ENCODE measurements around the gene ANXA8L1. TPM values are rescaled to one million over a fixed set of nuclear protein-coding genes. Genes with fewer than 3 reads are reported as not detected.
"Not testable (repeated sequence)": the region's sequence is repeated elsewhere in the genome, so short reads cannot be mapped to it uniquely, and the experiment has no call there.

ANXA8L1 gene
- total and polyA plus RNA-seq, 2 donors (not counting 1 experiment from before 2014, with no cell fraction given), result 0.05 TPM; not detected in 1

DNA sequence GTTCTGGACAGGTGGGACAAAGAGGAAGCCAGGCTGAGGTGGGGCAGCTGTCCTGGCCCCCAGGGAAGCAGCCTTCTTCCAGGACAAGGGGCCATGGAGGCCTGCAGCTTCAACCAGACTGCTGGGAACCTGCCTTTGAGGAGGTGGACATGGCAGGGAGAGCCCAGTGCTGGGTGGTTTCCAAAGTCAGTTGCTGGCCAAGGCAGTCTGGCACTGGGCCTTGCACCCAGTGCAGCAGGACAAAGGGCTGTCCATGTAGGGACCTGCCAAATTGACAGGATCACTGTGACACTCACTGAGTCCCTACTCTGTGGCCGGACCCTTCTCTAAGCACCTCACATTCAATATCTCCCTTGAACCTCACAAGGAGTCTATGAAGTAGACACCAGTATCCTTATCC lies 1.4 kb downstream of the ANXA8L1 start:
- H3K9me3 ChIP-seq (ENCODE audit: control insufficient read depth, insufficient read depth, low read depth, low read length); H3K79me2 ChIP-seq (ENCODE audit: control insufficient read depth, insufficient read depth, low read length); H4K20me1 ChIP-seq (ENCODE audit: control insufficient read depth, extremely low read depth, insufficient read depth, low read length); H3K27me3 ChIP-seq (ENCODE audit: control insufficient read depth, insufficient read depth, low read length); H3K4me2 ChIP-seq (ENCODE audit: extremely low read depth, insufficient read depth, low read length); H2AFZ ChIP-seq (ENCODE audit: low read length); DNase-seq (ENCODE audit: low read depth in 2 of 2); H3K4me1 ChIP-seq (ENCODE audit: control insufficient read depth, extremely low read depth, insufficient read depth, low read length); H3K27ac ChIP-seq (ENCODE audit: insufficient read depth, low read length); H3K4me3 ChIP-seq (replicated peaks in 1 of 4; ENCODE audit: control extremely low read depth in 1 of 4, insufficient read depth in 1 of 4, low read depth in 3 of 4, low read length in 4 of 4); H3K9ac ChIP-seq (ENCODE audit: insufficient read depth, low read length); H3K36me3 ChIP-seq (ENCODE audit: control insufficient read depth, insufficient read depth, low read length): not testable (repeated sequence)

GRCh38 chr10:46377651-46378050 lies 2.1 kb downstream of the ANXA8L1 start:
- H3K27me3 ChIP-seq (ENCODE audit: control insufficient read depth, insufficient read depth, low read length); H3K79me2 ChIP-seq (ENCODE audit: control insufficient read depth, insufficient read depth, low read length); H3K36me3 ChIP-seq (ENCODE audit: control insufficient read depth, insufficient read depth, low read length); H3K4me3 ChIP-seq (replicated peaks in 1 of 4; ENCODE audit: control extremely low read depth in 1 of 4, insufficient read depth in 1 of 4, low read depth in 3 of 4, low read length in 4 of 4); H3K9me3 ChIP-seq (ENCODE audit: control insufficient read depth, insufficient read depth, low read depth, low read length); H3K4me2 ChIP-seq (ENCODE audit: extremely low read depth, insufficient read depth, low read length); H3K27ac ChIP-seq (ENCODE audit: insufficient read depth, low read length); H2AFZ ChIP-seq (ENCODE audit: low read length); DNase-seq (ENCODE audit: low read depth in 2 of 2); H3K9ac ChIP-seq (ENCODE audit: insufficient read depth, low read length); H3K4me1 ChIP-seq (ENCODE audit: control insufficient read depth, extremely low read depth, insufficient read depth, low read length); H4K20me1 ChIP-seq (ENCODE audit: control insufficient read depth, extremely low read depth, insufficient read depth, low read length): not testable (repeated sequence)

DNA sequence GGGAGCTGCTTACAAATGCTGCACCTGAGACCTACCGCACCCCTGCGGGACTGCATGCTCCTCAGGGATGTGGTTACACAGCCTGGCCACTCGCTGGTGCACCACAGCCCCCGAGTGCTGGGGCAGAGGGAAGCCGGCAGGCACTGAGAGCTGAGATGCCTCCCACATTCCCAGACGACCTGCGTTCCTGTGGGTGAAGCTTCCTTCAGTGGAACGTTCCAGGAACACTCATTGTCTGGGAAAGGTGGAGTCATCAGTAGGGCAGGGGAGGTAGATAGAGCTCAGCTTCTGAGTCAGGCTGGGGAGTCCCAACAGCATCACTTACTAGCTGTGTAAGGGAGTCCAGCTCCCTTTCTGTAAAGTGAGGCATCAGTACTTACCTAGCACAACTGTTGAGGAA lies 2.5 kb downstream of the ANXA8L1 start:
- not testable (repeated sequence) for DNase-seq (ENCODE audit: low read depth in 2 of 2); H4K20me1 ChIP-seq (ENCODE audit: control insufficient read depth, extremely low read depth, insufficient read depth, low read length); H3K9me3 ChIP-seq (ENCODE audit: control insufficient read depth, insufficient read depth, low read depth, low read length); H2AFZ ChIP-seq (ENCODE audit: low read length); H3K4me2 ChIP-seq (ENCODE audit: extremely low read depth, insufficient read depth, low read length); H3K9ac ChIP-seq (ENCODE audit: insufficient read depth, low read length); H3K4me3 ChIP-seq (replicated peaks in 1 of 4; ENCODE audit: control extremely low read depth in 1 of 4, insufficient read depth in 1 of 4, low read depth in 3 of 4, low read length in 4 of 4); H3K4me1 ChIP-seq (ENCODE audit: control insufficient read depth, extremely low read depth, insufficient read depth, low read length); H3K27me3 ChIP-seq (ENCODE audit: control insufficient read depth, insufficient read depth, low read length); H3K27ac ChIP-seq (ENCODE audit: insufficient read depth, low read length); H3K79me2 ChIP-seq (ENCODE audit: control insufficient read depth, insufficient read depth, low read length); H3K36me3 ChIP-seq (ENCODE audit: control insufficient read depth, insufficient read depth, low read length)

GRCh38 chr10:46379233-46379848 lies 3.8 kb downstream of the ANXA8L1 start:
- not testable (repeated sequence) for H3K4me1 ChIP-seq (ENCODE audit: control insufficient read depth, extremely low read depth, insufficient read depth, low read length); DNase-seq (ENCODE audit: low read depth in 2 of 2); H3K27ac ChIP-seq (ENCODE audit: insufficient read depth, low read length); H3K4me2 ChIP-seq (ENCODE audit: extremely low read depth, insufficient read depth, low read length); H3K36me3 ChIP-seq (ENCODE audit: control insufficient read depth, insufficient read depth, low read length); H3K79me2 ChIP-seq (ENCODE audit: control insufficient read depth, insufficient read depth, low read length); H3K27me3 ChIP-seq (ENCODE audit: control insufficient read depth, insufficient read depth, low read length); H3K9ac ChIP-seq (ENCODE audit: insufficient read depth, low read length); H3K4me3 ChIP-seq (replicated peaks in 1 of 4; ENCODE audit: control extremely low read depth in 1 of 4, insufficient read depth in 1 of 4, low read depth in 3 of 4, low read length in 4 of 4); H3K9me3 ChIP-seq (ENCODE audit: control insufficient read depth, insufficient read depth, low read depth, low read length); H2AFZ ChIP-seq (ENCODE audit: low read length); H4K20me1 ChIP-seq (ENCODE audit: control insufficient read depth, extremely low read depth, insufficient read depth, low read length)

DNA sequence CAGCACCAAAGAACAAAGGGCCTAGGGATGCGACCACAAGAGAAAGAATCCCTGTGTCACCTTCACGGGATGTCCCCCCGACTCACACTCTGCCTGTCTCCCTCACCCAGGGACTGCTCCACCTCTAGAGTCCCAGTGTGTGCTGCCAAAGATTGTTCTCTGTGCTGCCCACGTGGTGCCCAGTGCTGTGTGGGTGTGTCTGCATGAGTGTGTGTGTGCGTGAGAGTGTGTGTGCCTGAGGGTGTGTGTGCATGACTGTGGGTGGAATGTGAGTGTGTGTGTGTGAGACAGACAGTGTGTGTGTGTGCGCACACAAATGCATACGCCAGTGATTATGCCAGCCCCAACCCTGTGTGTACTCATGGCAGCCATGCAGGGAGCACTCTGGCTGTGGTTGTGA lies 10.3 kb downstream of the ANXA8L1 start:
- not testable (repeated sequence) for H2AFZ ChIP-seq (ENCODE audit: low read length); DNase-seq (ENCODE audit: low read depth in 2 of 2); H3K36me3 ChIP-seq (ENCODE audit: control insufficient read depth, insufficient read depth, low read length); H4K20me1 ChIP-seq (ENCODE audit: control insufficient read depth, extremely low read depth, insufficient read depth, low read length); H3K9me3 ChIP-seq (ENCODE audit: control insufficient read depth, insufficient read depth, low read depth, low read length); H3K79me2 ChIP-seq (ENCODE audit: control insufficient read depth, insufficient read depth, low read length); H3K4me1 ChIP-seq (ENCODE audit: control insufficient read depth, extremely low read depth, insufficient read depth, low read length); H3K4me3 ChIP-seq (replicated peaks in 1 of 4; ENCODE audit: control extremely low read depth in 1 of 4, insufficient read depth in 1 of 4, low read depth in 3 of 4, low read length in 4 of 4); H3K4me2 ChIP-seq (ENCODE audit: extremely low read depth, insufficient read depth, low read length); H3K27me3 ChIP-seq (ENCODE audit: control insufficient read depth, insufficient read depth, low read length); H3K27ac ChIP-seq (ENCODE audit: insufficient read depth, low read length); H3K9ac ChIP-seq (ENCODE audit: insufficient read depth, low read length)

- not testable (repeated sequence) for H3K27me3 ChIP-seq (ENCODE audit: control insufficient read depth, insufficient read depth, low read length); H4K20me1 ChIP-seq (ENCODE audit: control insufficient read depth, extremely low read depth, insufficient read depth, low read length); H3K27ac ChIP-seq (ENCODE audit: insufficient read depth, low read length); H3K4me1 ChIP-seq (ENCODE audit: control insufficient read depth, extremely low read depth, insufficient read depth, low read length); H3K4me2 ChIP-seq (ENCODE audit: extremely low read depth, insufficient read depth, low read length); H3K9me3 ChIP-seq (ENCODE audit: control insufficient read depth, insufficient read depth, low read depth, low read length); H3K4me3 ChIP-seq (replicated peaks in 1 of 4; ENCODE audit: control extremely low read depth in 1 of 4, insufficient read depth in 1 of 4, low read depth in 3 of 4, low read length in 4 of 4); H2AFZ ChIP-seq (ENCODE audit: low read length); H3K79me2 ChIP-seq (ENCODE audit: control insufficient read depth, insufficient read depth, low read length); H3K9ac ChIP-seq (ENCODE audit: insufficient read depth, low read length); DNase-seq (ENCODE audit: low read depth in 2 of 2); H3K36me3 ChIP-seq (ENCODE audit: control insufficient read depth, insufficient read depth, low read length)
Observed at GRCh38 chr10:46386694-46387093, 11.1 kb downstream of the ANXA8L1 start.

DNA sequence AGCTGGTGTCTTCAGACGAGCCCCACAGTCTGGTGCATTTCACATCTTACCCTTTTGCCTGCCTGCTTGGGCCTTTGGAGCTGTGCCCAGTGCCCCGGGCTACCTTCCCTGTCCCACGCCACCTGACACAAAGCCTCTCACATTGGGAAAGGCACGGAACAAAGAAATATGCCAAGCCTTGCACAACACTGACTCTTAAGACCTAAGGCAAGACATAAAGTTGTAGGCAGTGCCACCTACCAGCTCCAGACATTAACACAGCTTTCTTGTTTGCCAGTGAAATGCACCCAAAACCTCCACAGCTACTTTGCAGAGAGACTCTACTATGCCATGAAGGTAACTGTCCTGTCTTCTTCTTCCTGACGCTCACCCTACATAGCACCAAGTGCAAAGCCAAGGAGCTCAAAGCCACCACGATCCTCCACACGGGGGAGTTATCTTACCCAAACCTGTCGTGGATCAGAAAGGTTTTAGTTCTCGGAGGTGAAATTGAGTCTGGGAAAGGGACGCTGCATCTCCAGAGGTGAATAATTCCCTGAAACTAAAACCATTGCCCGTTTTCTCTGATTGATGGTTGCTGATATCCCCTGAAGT lies 11.8 kb downstream of the ANXA8L1 start:
- H3K9me3 ChIP-seq (ENCODE audit: control insufficient read depth, insufficient read depth, low read depth, low read length); H3K4me1 ChIP-seq (ENCODE audit: control insufficient read depth, extremely low read depth, insufficient read depth, low read length); H3K27me3 ChIP-seq (ENCODE audit: control insufficient read depth, insufficient read depth, low read length); H3K9ac ChIP-seq (ENCODE audit: insufficient read depth, low read length); DNase-seq (ENCODE audit: low read depth in 2 of 2); H3K36me3 ChIP-seq (ENCODE audit: control insufficient read depth, insufficient read depth, low read length); H3K79me2 ChIP-seq (ENCODE audit: control insufficient read depth, insufficient read depth, low read length); H4K20me1 ChIP-seq (ENCODE audit: control insufficient read depth, extremely low read depth, insufficient read depth, low read length); H3K27ac ChIP-seq (ENCODE audit: insufficient read depth, low read length); H3K4me2 ChIP-seq (ENCODE audit: extremely low read depth, insufficient read depth, low read length); H3K4me3 ChIP-seq (replicated peaks in 1 of 4; ENCODE audit: control extremely low read depth in 1 of 4, insufficient read depth in 1 of 4, low read depth in 3 of 4, low read length in 4 of 4); H2AFZ ChIP-seq (ENCODE audit: low read length): not testable (repeated sequence)
